DND-41 (cell line): ENCODE results near the gene C9orf50.

Experiments
- ATAC-seq: fragments of 200-7000 bp; cut with Tn5 transposase; 3 replicates; pipeline ENCODE4 v1.9.1; 2021; ENCODE audit warnings: low read depth; ENCODE audit not compliant: insufficient read depth
- DNase-seq: peaks from one replicate; pipeline ENCODE4 v3.0.0-alpha.2; 2020
- H2AFZ ChIP-seq: 2 replicates; pipeline ENCODE4 v1.6.0; 2012; ENCODE audit warnings: low read depth, low read length
- H3K27ac ChIP-seq: 2 replicates; pipeline ENCODE4 v1.5.1; 2012; ENCODE audit warnings: low read length, inconsistent platforms
- H3K27me3 ChIP-seq: fragments of 200-600 bp; sonication (generic); 2 replicates; pipeline ENCODE4 v1.6.0; 2012; ENCODE audit warnings: low read length, mild to moderate bottlenecking, inconsistent platforms; ENCODE audit not compliant: insufficient read depth, poor library complexity
- H3K36me3 ChIP-seq: 2 replicates; pipeline ENCODE4 v1.5.1; 2012; ENCODE audit warnings: low read length, inconsistent platforms; ENCODE audit not compliant: insufficient read depth
- H3K4me1 ChIP-seq: 2 replicates; pipeline ENCODE4 v1.5.1; 2012; ENCODE audit warnings: mild to moderate bottlenecking, low read length; ENCODE audit not compliant: insufficient read depth
- H3K4me2 ChIP-seq: 2 replicates; pipeline ENCODE4 v1.6.0; 2012; ENCODE audit warnings: mild to moderate bottlenecking, moderate library complexity, low read length, inconsistent platforms; ENCODE audit not compliant: insufficient read depth
- H3K4me3 ChIP-seq, 2 experiments: fragments of 200-600 bp in 1 of 2; shearing (Covaris generic) in 1 of 2; 2 replicates each; pipeline ENCODE4 v1.5.1; 2012 to 2016; ENCODE audit warnings: inconsistent platforms in 2 of 2, low read length in 2 of 2, mild to moderate bottlenecking in 2 of 2, low read depth in 1 of 2, moderate library complexity in 1 of 2
- H3K79me2 ChIP-seq: 2 replicates; pipeline ENCODE4 v1.6.0; 2012; ENCODE audit warnings: low read length, inconsistent platforms; ENCODE audit not compliant: insufficient read depth
- H3K9ac ChIP-seq: 2 replicates; pipeline ENCODE4 v1.6.0; 2012; ENCODE audit warnings: low read depth, mild to moderate bottlenecking, inconsistent platforms, low read length, moderate library complexity
- H3K9me3 ChIP-seq: 2 replicates; pipeline ENCODE4 v1.5.1; 2012; ENCODE audit warnings: low read length, moderate library complexity, mild to moderate bottlenecking, inconsistent platforms; ENCODE audit not compliant: insufficient read depth, severe bottlenecking
- H4K20me1 ChIP-seq: 2 replicates; pipeline ENCODE4 v1.6.0; 2012; ENCODE audit warnings: low read length; ENCODE audit not compliant: insufficient read depth
- EZH2 ChIP-seq: IDR thresholded peaks from 3 replicates; pipeline ENCODE4 v1.6.1; 2012; ENCODE audit warnings: borderline replicate concordance, low read depth, mild to moderate bottlenecking, moderate library complexity, low read length, inconsistent platforms; ENCODE audit not compliant: severe bottlenecking
- TF ChIP-seq, protein P1 (sequence below): IDR thresholded peaks from 2 replicates; pipeline ENCODE4 v1.5.1; 2012; ENCODE audit warnings: borderline replicate concordance, low read length, moderate library complexity, mild to moderate bottlenecking; ENCODE audit not compliant: poor library complexity, severe bottlenecking; ENCODE audit errors: extremely low read depth

C9orf50 gene

DNA sequence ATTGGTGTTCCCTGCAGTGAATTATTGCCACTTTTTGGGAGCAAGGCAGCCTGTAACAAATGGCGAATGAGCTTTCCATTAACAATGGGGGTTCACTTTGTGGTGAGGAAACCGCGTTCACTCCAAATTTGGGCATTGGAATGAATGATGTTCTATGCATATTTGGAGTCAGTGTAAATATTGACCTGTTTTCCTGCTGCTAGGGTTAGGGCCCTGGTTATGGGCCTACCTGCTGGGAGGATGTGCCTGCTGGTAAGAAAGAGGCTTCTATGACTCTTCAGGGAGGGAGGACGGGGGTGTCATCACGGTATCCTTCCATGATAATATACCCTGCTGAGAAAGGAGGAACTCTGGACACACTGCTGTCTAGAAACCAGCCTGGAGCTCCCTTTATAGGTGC, 29.0 kb downstream of the C9orf50 start:
- Histone ChIP-seq H3K4me2 (no peak overlapping the region), H3K4me1 (peaks cover 4% of the 10 kb centered on the region), H3K79me2 (no peaks in the 10 kb centered on the region), H3K4me3 (no peak overlapping the region), H3K9me3 (no peaks in the 10 kb centered on the region), H3K9ac (no peak overlapping the region), H3K36me3 (no peaks in the 10 kb centered on the region), H2AFZ (no peak overlapping the region), H3K27ac (no peak overlapping the region), H4K20me1 (no peaks in the 10 kb centered on the region), H3K27me3 (no peaks in the 10 kb centered on the region)
- no peak for ATAC-seq
- TF ChIP-seq, protein P1, sequence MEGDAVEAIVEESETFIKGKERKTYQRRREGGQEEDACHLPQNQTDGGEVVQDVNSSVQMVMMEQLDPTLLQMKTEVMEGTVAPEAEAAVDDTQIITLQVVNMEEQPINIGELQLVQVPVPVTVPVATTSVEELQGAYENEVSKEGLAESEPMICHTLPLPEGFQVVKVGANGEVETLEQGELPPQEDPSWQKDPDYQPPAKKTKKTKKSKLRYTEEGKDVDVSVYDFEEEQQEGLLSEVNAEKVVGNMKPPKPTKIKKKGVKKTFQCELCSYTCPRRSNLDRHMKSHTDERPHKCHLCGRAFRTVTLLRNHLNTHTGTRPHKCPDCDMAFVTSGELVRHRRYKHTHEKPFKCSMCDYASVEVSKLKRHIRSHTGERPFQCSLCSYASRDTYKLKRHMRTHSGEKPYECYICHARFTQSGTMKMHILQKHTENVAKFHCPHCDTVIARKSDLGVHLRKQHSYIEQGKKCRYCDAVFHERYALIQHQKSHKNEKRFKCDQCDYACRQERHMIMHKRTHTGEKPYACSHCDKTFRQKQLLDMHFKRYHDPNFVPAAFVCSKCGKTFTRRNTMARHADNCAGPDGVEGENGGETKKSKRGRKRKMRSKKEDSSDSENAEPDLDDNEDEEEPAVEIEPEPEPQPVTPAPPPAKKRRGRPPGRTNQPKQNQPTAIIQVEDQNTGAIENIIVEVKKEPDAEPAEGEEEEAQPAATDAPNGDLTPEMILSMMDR = no peak
- TF ChIP-seq EZH2 = no peak
- no peak for DNase-seq

DNA sequence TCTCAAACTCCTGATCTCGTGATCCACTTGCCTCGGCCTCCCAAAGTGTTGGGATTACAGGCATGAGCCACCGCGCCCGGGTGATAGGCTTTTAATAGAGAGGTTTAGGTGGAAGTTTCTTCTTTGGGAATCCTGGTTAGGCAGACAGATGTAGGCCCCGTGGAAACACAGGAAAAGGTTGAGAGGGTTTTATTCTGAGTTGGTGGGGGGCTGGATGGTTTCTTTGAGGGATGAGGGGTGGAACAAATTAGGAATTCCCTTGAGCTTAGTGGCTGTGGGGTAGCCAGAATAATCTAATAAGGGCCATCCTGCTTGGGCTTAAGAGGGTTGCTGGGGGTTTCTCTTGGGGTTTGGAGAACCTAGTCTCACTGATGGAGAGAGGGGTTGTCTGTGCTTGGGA, 30.4 kb downstream of the C9orf50 start:
- DNase-seq (no peak), ATAC-seq (no peak)
- no peaks in the 10 kb centered on the region for H4K20me1 ChIP-seq
- H3K4me1 ChIP-seq = peaks cover 12% of the 10 kb centered on the region
- H3K27ac ChIP-seq = no peak overlapping the region
- H3K27me3 ChIP-seq = no peaks in the 10 kb centered on the region
- H3K36me3 ChIP-seq = no peaks in the 10 kb centered on the region
- H3K4me3 ChIP-seq = no peak overlapping the region
- H3K4me2 ChIP-seq = no peak overlapping the region
- H3K9me3 ChIP-seq = no peaks in the 10 kb centered on the region
- H2AFZ ChIP-seq = no peak overlapping the region
- no peaks in the 10 kb centered on the region for H3K79me2 ChIP-seq
- H3K9ac ChIP-seq = no peak overlapping the region
- TF ChIP-seq EZH2 = no peak
- TF ChIP-seq, protein P1 = no peak

DNA sequence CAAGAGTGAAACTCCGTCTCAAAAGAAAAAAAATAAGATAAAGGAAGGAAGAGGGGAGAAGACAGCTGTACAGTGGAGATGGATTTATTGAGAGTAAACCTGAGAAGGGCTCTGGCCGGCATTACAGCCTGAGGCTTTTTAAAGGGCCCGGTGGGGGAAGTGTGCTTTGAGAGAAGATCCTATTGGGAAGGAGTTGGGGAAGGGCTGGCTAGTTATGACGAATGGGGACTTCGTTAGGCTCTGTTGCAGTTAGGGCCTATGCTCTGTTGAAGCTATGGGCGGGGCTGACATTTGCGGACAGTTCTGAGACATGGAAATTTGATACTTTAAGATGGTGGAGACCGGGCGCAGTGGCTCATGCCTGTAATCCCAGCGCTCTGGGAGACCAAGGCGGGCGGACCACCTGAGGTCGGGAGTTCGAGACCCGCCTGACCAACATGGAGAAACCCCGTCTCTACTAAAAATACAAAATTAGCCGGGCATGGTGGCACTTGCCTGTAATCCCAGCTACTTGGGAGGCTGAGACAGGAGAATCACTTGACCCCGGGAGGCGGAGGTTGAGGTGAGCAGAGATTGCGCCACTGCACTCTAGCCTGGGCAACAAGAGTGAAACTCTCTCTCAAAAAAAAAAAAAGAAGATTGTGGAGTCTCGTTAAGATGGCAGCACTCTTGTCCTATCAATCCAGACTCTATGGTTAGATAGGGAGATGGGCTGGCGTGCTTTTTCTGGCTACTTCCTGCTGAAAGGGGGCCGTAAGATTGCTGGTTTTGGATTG, 33.2 kb downstream of the C9orf50 start:
- Histone ChIP-seq H3K27me3 (no peaks in the 10 kb centered on the region), H2AFZ (no peak overlapping the region), H3K79me2 (no peaks in the 10 kb centered on the region), H3K36me3 (no peaks in the 10 kb centered on the region), H3K9me3 (no peaks in the 10 kb centered on the region), H3K4me3 (no peak overlapping the region), H3K4me1 (peaks cover 19% of the 10 kb centered on the region), H3K4me2 (no peak overlapping the region), H3K27ac (no peak overlapping the region), H3K9ac (no peak overlapping the region), H4K20me1 (no peaks in the 10 kb centered on the region)
- TF ChIP-seq, protein P1 = no peak
- TF ChIP-seq EZH2 = no peak
- no peak for DNase-seq
- no peak for ATAC-seq
